PC-9 (cell line): Measurements from ENCODE around the gene PRRX2.

ENCODE experiments used
- CTCF ChIP-seq: fragments of 200-600 bp; sonication (generic); conservative IDR thresholded peaks from 2 replicates; pipeline ENCODE4 v1.6.1; 2017; ENCODE audit warnings: mixed run types, antibody characterized with exemption, mild to moderate bottlenecking, moderate library complexity
- EZH2 ChIP-seq: fragments of 200-600 bp; sonication (generic); IDR thresholded peaks from 2 replicates; pipeline ENCODE4 v1.8.0; 2017; ENCODE audit warnings: antibody characterized with exemption, low read depth

DNA sequence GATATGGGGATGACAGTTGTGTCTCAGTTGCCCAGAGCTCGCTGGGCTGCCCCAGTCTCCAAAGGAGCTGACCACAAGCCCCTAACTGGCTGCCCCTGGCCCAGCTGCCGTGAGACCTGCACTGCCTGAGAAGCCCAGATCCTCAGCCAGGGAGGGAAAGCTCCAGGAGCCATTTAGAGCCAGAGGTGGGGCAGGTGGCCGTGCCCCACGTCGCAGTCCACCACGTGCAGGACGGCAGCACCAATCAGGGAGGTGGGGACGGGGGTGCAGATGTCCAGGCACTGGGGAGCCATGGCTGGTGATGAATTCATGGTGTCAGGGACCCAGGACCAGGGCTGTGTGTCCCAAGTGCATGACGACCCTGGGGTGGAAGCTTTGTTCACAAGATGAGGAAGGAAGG, 13.4 kb downstream of the PRRX2 start:
- TF ChIP-seq CTCF (no peak), EZH2 (no peak)
